Neural progenitor cell (in vitro differentiated cells): ENCODE measurements around the gene KLK12.

Source experiments
- CTCF ChIP-seq: fragments of 200-600 bp; sonication (generic); IDR thresholded peaks from 2 replicates; pipeline ENCODE4 v1.5.1; 2017; ENCODE audit warnings: antibody characterized with exemption, mild to moderate bottlenecking
- EZH2 ChIP-seq: fragments of 200-600 bp; sonication (generic); IDR thresholded peaks from 2 replicates; pipeline ENCODE4 v1.6.1; 2017; ENCODE audit warnings: antibody characterized with exemption, mild to moderate bottlenecking, moderate library complexity
- EZH2phosphoT487 ChIP-seq: fragments of 200-600 bp; sonication (generic); IDR thresholded peaks from 2 replicates; pipeline ENCODE4 v1.6.1; 2017; ENCODE audit warnings: antibody characterized with exemption

- TF ChIP-seq CTCF (no peak), EZH2 (no peak), EZH2phosphoT487 (no peak)
Measured at GRCh38 chr19:51027126-51027806, 7.5 kb downstream of the KLK12 start.
